Measurements from ENCODE around the gene ART5. TPM values are rescaled to one million over a fixed set of nuclear protein-coding genes. Genes with fewer than 3 reads are reported as not detected.
"Not testable (repeated sequence)": the region's sequence is repeated elsewhere in the genome, so short reads cannot be mapped to it uniquely, and the experiment has no call there.

The ART5 gene
- total RNA-seq, 4 donors from 2014 or later, result not detected

GRCh38 chr11:3655547-3655946 lies 13.8 kb upstream of the ART5 start:
- H3K9me3 ChIP-seq, result no peaks in the 10 kb centered on the region
- H3K4me1 ChIP-seq, result no peaks in the 10 kb centered on the region
- 95% methylated on average over 3 of the region's 3 CpGs for WGBS
- no peak overlapping the region for H3K4me3 ChIP-seq
- no peaks in the 10 kb centered on the region for H3K36me3 ChIP-seq
- no peaks in the 10 kb centered on the region for H3K27me3 ChIP-seq
- no peak for TF ChIP-seq EP300 (IDR thresholded peaks at IDR 0.05)
- TF ChIP-seq POLR2A (IDR thresholded peaks at IDR 0.05), result no peak
- no peak for TF ChIP-seq POLR2AphosphoS5 (IDR thresholded peaks at IDR 0.05)
- TF ChIP-seq CTCF (IDR thresholded peaks at IDR 0.05), result no peak
- DNase-seq (ENCODE audit: low spot score in 2 of 2), result no peak
- no peak overlapping the region for H3K27ac ChIP-seq

- not testable (repeated sequence) for H3K27me3 ChIP-seq; H3K27ac ChIP-seq; DNase-seq (ENCODE audit: low spot score in 2 of 2); H3K4me3 ChIP-seq; H3K9me3 ChIP-seq; H3K36me3 ChIP-seq; H3K4me1 ChIP-seq
- WGBS, result 89% methylated on average over 3 of the region's 3 CpGs
Observed at GRCh38 chr11:3652514-3652913, 10.7 kb upstream of the ART5 start.

GRCh38 chr11:3649374-3649773 lies 7.6 kb upstream of the ART5 start:
- H3K27me3 ChIP-seq; H3K4me1 ChIP-seq; H3K9me3 ChIP-seq; DNase-seq (ENCODE audit: low spot score in 2 of 2); H3K27ac ChIP-seq; H3K36me3 ChIP-seq; H3K4me3 ChIP-seq: not testable (repeated sequence)
- WGBS, result 52% methylated on average over 9 of the region's 9 CpGs

GRCh38 chr11:3648843-3649242 lies 7.1 kb upstream of the ART5 start:
- not testable (repeated sequence) for H3K27ac ChIP-seq; H3K4me3 ChIP-seq; H3K27me3 ChIP-seq; DNase-seq (ENCODE audit: low spot score in 2 of 2); H3K36me3 ChIP-seq; H3K4me1 ChIP-seq; H3K9me3 ChIP-seq
- 90% methylated on average over 13 of the region's 13 CpGs for WGBS

GRCh38 chr11:3645552-3645951 lies 3.8 kb upstream of the ART5 start:
- 89% methylated on average over 7 of the region's 7 CpGs for WGBS

GRCh38 chr11:3644817-3645235 lies 3.0 kb upstream of the ART5 start, which contains the start of gene ART1:
ART1 (plus strand) TSS chr11:3645128; CDS start chr11:3659214, 14,086 bp downstream.
- H3K36me3 ChIP-seq, result no peaks in the 10 kb centered on the region
- DNase-seq (ENCODE audit: low spot score in 2 of 2), result no peak
- H3K4me3 ChIP-seq, result no peak within 1 kb of the TSS
- H3K27me3 ChIP-seq, result no peaks in the 10 kb centered on the region
- no peak within 1 kb of the TSS for H3K27ac ChIP-seq
- H3K9me3 ChIP-seq, result no peaks in the 10 kb centered on the region
- 75% methylated on average over 4 of the region's 4 CpGs for WGBS
- peaks cover 16% of the 10 kb centered on the region for H3K4me1 ChIP-seq
- TF ChIP-seq CTCF (IDR thresholded peaks at IDR 0.05) (no peak), EP300 (IDR thresholded peaks at IDR 0.05) (no peak), POLR2A (IDR thresholded peaks at IDR 0.05) (no peak), POLR2AphosphoS5 (IDR thresholded peaks at IDR 0.05) (no peak)

More at GRCh38 chr11:3645552-3645951, 3.8 kb upstream of the ART5 start:
- H3K36me3 ChIP-seq, result no peaks in the 10 kb centered on the region
- no peaks in the 10 kb centered on the region for H3K27me3 ChIP-seq
- DNase-seq (ENCODE audit: low spot score in 2 of 2), result no peak
- no peak overlapping the region for H3K27ac ChIP-seq
- no peaks in the 10 kb centered on the region for H3K9me3 ChIP-seq
- H3K4me1 ChIP-seq, result peaks cover 16% of the 10 kb centered on the region
- H3K4me3 ChIP-seq, result no peak overlapping the region
- no peak for TF ChIP-seq POLR2AphosphoS5 (IDR thresholded peaks at IDR 0.05)
- no peak for TF ChIP-seq EP300 (IDR thresholded peaks at IDR 0.05)
- TF ChIP-seq CTCF (IDR thresholded peaks at IDR 0.05), result no peak
- no peak for TF ChIP-seq POLR2A (IDR thresholded peaks at IDR 0.05)

GRCh38 chr11:3643102-3643546 lies 1.3 kb upstream of the ART5 start:
- H3K36me3 ChIP-seq; H3K9me3 ChIP-seq; DNase-seq (ENCODE audit: low spot score in 2 of 2); H3K27ac ChIP-seq; H3K27me3 ChIP-seq: not testable (repeated sequence)
- Histone ChIP-seq H3K4me1 (peaks cover 16% of the 10 kb centered on the region), H3K4me3 (peak overlapping the region; percentile 62)
- WGBS, result 37% methylated on average over 9 of the region's 11 CpGs
